ENCODE measurements around the gene RNF222.

The RNF222 gene

GRCh38 chr17:8393470-8394231, 4.0 kb downstream of the RNF222 start:
- H3K4me2 ChIP-seq (ENCODE audit: insufficient read depth, low read length), result no peak overlapping the region
- no peak for DNase-seq
- no peak overlapping the region for H2AFZ ChIP-seq (ENCODE audit: low read depth, low read length)

DNA sequence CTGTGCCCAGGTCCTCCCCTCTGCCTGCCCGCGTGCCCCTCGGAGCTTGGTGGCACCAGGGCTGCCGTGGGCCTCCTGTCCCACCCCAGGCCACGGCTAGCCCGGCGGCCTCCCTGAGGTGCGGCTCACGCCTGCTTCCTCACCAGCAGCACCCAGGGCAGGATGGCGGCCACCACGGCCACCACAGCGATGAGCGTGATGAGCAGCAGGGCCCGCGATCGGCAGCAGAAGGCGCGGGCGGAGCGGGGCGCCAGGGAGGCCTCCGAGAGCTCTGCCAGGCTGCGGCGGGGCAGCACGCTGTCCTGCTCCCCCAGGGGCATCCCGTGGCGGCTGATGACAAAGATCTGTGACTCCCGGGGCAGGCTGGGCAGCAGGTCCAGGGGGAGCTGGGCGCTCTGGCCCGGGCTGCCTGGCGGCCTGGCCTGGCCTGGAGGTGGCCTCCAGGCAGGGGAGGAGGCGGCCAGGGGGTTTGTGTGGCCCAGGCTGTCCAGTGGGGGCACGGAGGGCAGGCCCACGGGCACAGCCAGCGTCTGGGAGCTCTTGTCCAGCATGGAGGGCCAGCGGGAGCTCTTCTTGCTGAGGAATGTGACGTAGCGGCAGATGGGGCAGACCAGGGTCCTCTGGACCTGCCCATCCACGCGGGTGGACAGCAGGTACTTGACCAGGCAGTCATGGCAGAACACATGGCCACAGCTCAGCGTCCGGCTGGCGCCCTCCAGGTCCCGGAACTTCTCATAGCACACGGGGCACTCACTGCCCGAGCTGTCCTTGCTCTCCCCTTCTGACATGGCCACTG, 4.8 kb downstream of the RNF222 start:
- no peaks in the 10 kb centered on the region for H4K20me1 ChIP-seq (ENCODE audit: insufficient read depth, low read length)
- no peaks in the 10 kb centered on the region for H3K79me2 ChIP-seq (ENCODE audit: insufficient read depth, low read length)
- no peak overlapping the region for H3K4me3 ChIP-seq (ENCODE audit: low read depth in 1 of 2, low read length in 2 of 2)
- no peak overlapping the region for H2AFZ ChIP-seq (ENCODE audit: low read depth, low read length)
- H3K9me3 ChIP-seq (ENCODE audit: insufficient read depth, low read length, severe bottlenecking), result no peaks in the 10 kb centered on the region
- DNase-seq (no peak), ATAC-seq (ENCODE audit: insufficient read depth, low read depth) (0 out of 3 replicates have a peak, but pooled peaks have one; percentile 12)
- TF ChIP-seq CTCF (IDR thresholded peaks at IDR 0.05; ENCODE audit: borderline replicate concordance, extremely low read depth, low read length, poor library complexity, severe bottlenecking) (no peak), EZH2 (IDR thresholded peaks at IDR 0.05; ENCODE audit: borderline replicate concordance, low read depth, low read length, severe bottlenecking) (no peak)
- no peak overlapping the region for H3K4me2 ChIP-seq (ENCODE audit: insufficient read depth, low read length)
- H3K9ac ChIP-seq (ENCODE audit: low read depth, low read length), result no peak overlapping the region
- no peaks in the 10 kb centered on the region for H3K27me3 ChIP-seq (ENCODE audit: insufficient read depth, low read length, poor library complexity)
- no peaks in the 10 kb centered on the region for H3K4me1 ChIP-seq (ENCODE audit: insufficient read depth, low read length)
- H3K27ac ChIP-seq (ENCODE audit: low read length), result no peak overlapping the region
- H3K36me3 ChIP-seq (ENCODE audit: insufficient read depth, low read length), result no peaks in the 10 kb centered on the region

More at GRCh38 chr17:8393470-8394231, 4.0 kb downstream of the RNF222 start:
- Histone ChIP-seq H3K9me3 (ENCODE audit: insufficient read depth, low read length, severe bottlenecking) (no peaks in the 10 kb centered on the region), H3K9ac (ENCODE audit: low read depth, low read length) (no peak overlapping the region), H3K79me2 (ENCODE audit: insufficient read depth, low read length) (no peaks in the 10 kb centered on the region), H3K4me1 (ENCODE audit: insufficient read depth, low read length) (no peaks in the 10 kb centered on the region), H3K4me3 (ENCODE audit: low read depth in 1 of 2, low read length in 2 of 2) (no peak overlapping the region), H3K27me3 (ENCODE audit: insufficient read depth, low read length, poor library complexity) (no peaks in the 10 kb centered on the region), H3K27ac (ENCODE audit: low read length) (no peak overlapping the region), H4K20me1 (ENCODE audit: insufficient read depth, low read length) (no peaks in the 10 kb centered on the region), H3K36me3 (ENCODE audit: insufficient read depth, low read length) (no peaks in the 10 kb centered on the region)
- TF ChIP-seq EZH2 (IDR thresholded peaks at IDR 0.05; ENCODE audit: borderline replicate concordance, low read depth, low read length, severe bottlenecking) (no peak), CTCF (IDR thresholded peaks at IDR 0.05; ENCODE audit: borderline replicate concordance, extremely low read depth, low read length, poor library complexity, severe bottlenecking) (no peak)
- no peak for ATAC-seq (ENCODE audit: insufficient read depth, low read depth)

- Histone ChIP-seq H3K4me2 (ENCODE audit: insufficient read depth, low read length) (no peak overlapping the region), H3K4me3 (ENCODE audit: low read depth in 1 of 2, low read length in 2 of 2) (no peak overlapping the region), H3K9me3 (ENCODE audit: insufficient read depth, low read length, severe bottlenecking) (no peaks in the 10 kb centered on the region), H3K36me3 (ENCODE audit: insufficient read depth, low read length) (no peaks in the 10 kb centered on the region), H3K9ac (ENCODE audit: low read depth, low read length) (no peak overlapping the region), H3K27me3 (ENCODE audit: insufficient read depth, low read length, poor library complexity) (no peaks in the 10 kb centered on the region), H3K79me2 (ENCODE audit: insufficient read depth, low read length) (no peaks in the 10 kb centered on the region), H3K4me1 (ENCODE audit: insufficient read depth, low read length) (no peaks in the 10 kb centered on the region; the same call in 1 of the 2 replicates), H2AFZ (ENCODE audit: low read depth, low read length) (no peak overlapping the region), H4K20me1 (ENCODE audit: insufficient read depth, low read length) (no peaks in the 10 kb centered on the region), H3K27ac (ENCODE audit: low read length) (no peak overlapping the region)
- TF ChIP-seq CTCF (IDR thresholded peaks at IDR 0.05; ENCODE audit: borderline replicate concordance, extremely low read depth, low read length, poor library complexity, severe bottlenecking) (no peak), EZH2 (IDR thresholded peaks at IDR 0.05; ENCODE audit: borderline replicate concordance, low read depth, low read length, severe bottlenecking) (no peak)
- ATAC-seq (ENCODE audit: insufficient read depth, low read depth), result no peak
- DNase-seq, result no peak
Measured at GRCh38 chr17:8392274-8392673, 5.4 kb downstream of the RNF222 start.
